ENCODE results near the gene OR9G1. TPM values are rescaled to one million over a fixed set of nuclear protein-coding genes. Genes with fewer than 3 reads are reported as not detected.
"Not testable (repeated sequence)": the region's sequence is repeated elsewhere in the genome, so short reads cannot be mapped to it uniquely, and the experiment has no call there.

Gene OR9G1
- polyA plus RNA-seq = not detected

GRCh38 chr11:56698795-56699194 lies at the start of gene OR9G1:
TSS of gene OR9G1 (plus strand) at chr11:56699095. CDS start at chr11:56700388, 1,293 bp downstream.
- Mint-ChIP-seq H3K36me3 (no peaks in the 10 kb centered on the region), H3K4me1 (no peaks in the 10 kb centered on the region), H3K27ac (no peak within 1 kb of the TSS), H3K27me3 (no peaks in the 10 kb centered on the region), H3K9me3 (peaks cover 2 to 23% (median 9%) of the 10 kb centered on the region in 3 donors), H3K4me3 (no peak within 1 kb of the TSS)

- Mint-ChIP-seq H3K27ac (no peak overlapping the region), H3K36me3 (no peaks in the 10 kb centered on the region), H3K27me3 (no peaks in the 10 kb centered on the region), H3K4me3 (no peak overlapping the region), H3K4me1 (no peaks in the 10 kb centered on the region), H3K9me3 (peaks cover 2 to 13% (median 7%) of the 10 kb centered on the region in 3 donors)
Observed at GRCh38 chr11:56659755-56660154, 39.1 kb upstream of the OR9G1 start.

GRCh38 chr11:56663386-56663785 lies 35.5 kb upstream of the OR9G1 start, which contains the start of gene OR5AR1:
TSS of gene OR5AR1 (plus strand) at chr11:56663686. CDS start at chr11:56663686, 0 bp downstream.
- no peaks in the 10 kb centered on the region for H3K36me3 Mint-ChIP-seq
- no peak within 1 kb of the TSS for H3K4me3 Mint-ChIP-seq
- peak within 1 kb of the TSS in 1 of 3 donors; percentile 72 for H3K27ac Mint-ChIP-seq

GRCh38 chr11:56670984-56671383 lies 27.9 kb upstream of the OR9G1 start:
- Mint-ChIP-seq H3K4me1 (no peaks in the 10 kb centered on the region), H3K4me3 (no peak overlapping the region), H3K27ac (no peak overlapping the region), H3K27me3 (no peaks in the 10 kb centered on the region), H3K9me3 (peaks cover under 1 to 20% (median 8%) of the 10 kb centered on the region in 3 donors), H3K36me3 (peaks cover 2% of the 10 kb centered on the region)

More at GRCh38 chr11:56663386-56663785, 35.5 kb upstream of the OR9G1 start, which contains the start of gene OR5AR1:
- H3K4me1 Mint-ChIP-seq = no peaks in the 10 kb centered on the region
- H3K9me3 Mint-ChIP-seq = peaks cover 4 to 17% (median 9%) of the 10 kb centered on the region in 3 donors
- no peaks in the 10 kb centered on the region for H3K27me3 Mint-ChIP-seq

GRCh38 chr11:56688554-56689100 lies 10.3 kb upstream of the OR9G1 start:
- H3K36me3 Mint-ChIP-seq = peaks cover 1% of the 10 kb centered on the region
- no peak overlapping the region for H3K27ac Mint-ChIP-seq
- no peaks in the 10 kb centered on the region for H3K27me3 Mint-ChIP-seq
- H3K9me3 Mint-ChIP-seq = peaks cover 3 to 5% (median 5%) of the 10 kb centered on the region in 3 donors
- H3K4me1 Mint-ChIP-seq = no peaks in the 10 kb centered on the region
- H3K4me3 Mint-ChIP-seq = no peak overlapping the region

GRCh38 chr11:56691179-56691578 lies 7.7 kb upstream of the OR9G1 start:
- H3K9me3 Mint-ChIP-seq, H3K4me1 Mint-ChIP-seq, H3K27ac Mint-ChIP-seq, H3K4me3 Mint-ChIP-seq, H3K36me3 Mint-ChIP-seq, H3K27me3 Mint-ChIP-seq: not testable (repeated sequence)

GRCh38 chr11:56693428-56693827 lies 5.5 kb upstream of the OR9G1 start:
- Mint-ChIP-seq H3K27me3 (no peaks in the 10 kb centered on the region), H3K4me3 (no peak overlapping the region), H3K27ac (no peak overlapping the region), H3K4me1 (no peaks in the 10 kb centered on the region), H3K36me3 (peaks cover 1% of the 10 kb centered on the region), H3K9me3 (peaks cover 0 to 11% (median 1%) of the 10 kb centered on the region in 3 donors)

- Mint-ChIP-seq H3K27me3 (no peaks in the 10 kb centered on the region), H3K9me3 (peaks cover 2 to 20% (median 9%) of the 10 kb centered on the region in 3 donors), H3K27ac (no peak overlapping the region), H3K4me3 (no peak overlapping the region), H3K36me3 (no peaks in the 10 kb centered on the region), H3K4me1 (no peaks in the 10 kb centered on the region)
Observed at GRCh38 chr11:56700242-56700913, 1.5 kb downstream of the OR9G1 start.

GRCh38 chr11:56700914-56701485 lies 2.1 kb downstream of the OR9G1 start:
- Mint-ChIP-seq H3K27me3 (no peaks in the 10 kb centered on the region), H3K27ac (no peak overlapping the region), H3K4me3 (no peak overlapping the region), H3K36me3 (no peaks in the 10 kb centered on the region), H3K4me1 (no peaks in the 10 kb centered on the region), H3K9me3 (peaks cover 2 to 20% (median 8%) of the 10 kb centered on the region in 3 donors)

- Mint-ChIP-seq H3K36me3 (no peaks in the 10 kb centered on the region), H3K27ac (no peak overlapping the region), H3K9me3 (peaks cover 1 to 16% (median 6%) of the 10 kb centered on the region in 3 donors), H3K4me3 (no peak overlapping the region), H3K4me1 (no peaks in the 10 kb centered on the region), H3K27me3 (no peaks in the 10 kb centered on the region)
Observed at GRCh38 chr11:56705784-56706396, 7.0 kb downstream of the OR9G1 start.

GRCh38 chr11:56706486-56706885 lies 7.6 kb downstream of the OR9G1 start:
- no peak overlapping the region for H3K27ac Mint-ChIP-seq
- H3K9me3 Mint-ChIP-seq = peaks cover 0 to 22% (median 4%) of the 10 kb centered on the region in 3 donors
- no peak overlapping the region for H3K4me3 Mint-ChIP-seq
- H3K4me1 Mint-ChIP-seq = no peaks in the 10 kb centered on the region
- no peaks in the 10 kb centered on the region for H3K36me3 Mint-ChIP-seq
- no peaks in the 10 kb centered on the region for H3K27me3 Mint-ChIP-seq

- peaks cover 5 to 25% (median 5%) of the 10 kb centered on the region in 3 donors for H3K9me3 Mint-ChIP-seq
- no peak overlapping the region for H3K4me3 Mint-ChIP-seq
- H3K27ac Mint-ChIP-seq = no peak overlapping the region
- no peaks in the 10 kb centered on the region for H3K27me3 Mint-ChIP-seq
- no peaks in the 10 kb centered on the region for H3K36me3 Mint-ChIP-seq
- H3K4me1 Mint-ChIP-seq = peaks cover 0 to 2% (median 0%) of the 10 kb centered on the region in 3 donors
Observed at GRCh38 chr11:56714206-56714605, 15.3 kb downstream of the OR9G1 start.

- H3K27ac Mint-ChIP-seq = no peak overlapping the region
- peaks cover 10 to 13% (median 10%) of the 10 kb centered on the region in 3 donors for H3K9me3 Mint-ChIP-seq
- no peaks in the 10 kb centered on the region for H3K27me3 Mint-ChIP-seq
- no peaks in the 10 kb centered on the region for H3K36me3 Mint-ChIP-seq
- no peak overlapping the region for H3K4me3 Mint-ChIP-seq
- H3K4me1 Mint-ChIP-seq = peaks cover 0 to 2% (median 0%) of the 10 kb centered on the region in 3 donors
Observed at GRCh38 chr11:56716379-56716854, 17.5 kb downstream of the OR9G1 start.

- Mint-ChIP-seq H3K27ac (no peak overlapping the region), H3K9me3 (peaks cover 5 to 10% (median 9%) of the 10 kb centered on the region in 3 donors), H3K4me3 (no peak overlapping the region), H3K36me3 (no peaks in the 10 kb centered on the region), H3K4me1 (peaks cover 0 to 1% (median 0%) of the 10 kb centered on the region in 3 donors), H3K27me3 (no peaks in the 10 kb centered on the region)
Observed at GRCh38 chr11:56720513-56720912, 21.6 kb downstream of the OR9G1 start.

- no peaks in the 10 kb centered on the region for H3K4me1 Mint-ChIP-seq
- no peak overlapping the region for H3K27ac Mint-ChIP-seq
- peaks cover 0 to 7% (median 4%) of the 10 kb centered on the region in 3 donors for H3K9me3 Mint-ChIP-seq
- H3K36me3 Mint-ChIP-seq = no peaks in the 10 kb centered on the region
- H3K27me3 Mint-ChIP-seq = no peaks in the 10 kb centered on the region
- H3K4me3 Mint-ChIP-seq = no peak overlapping the region
Observed at GRCh38 chr11:56740107-56740506, 41.2 kb downstream of the OR9G1 start.
